Liver (tissue), 2 donors: ENCODE measurements around the gene ANKRD45.

Source experiments
- CTCF ChIP-seq: fragments of 150-350 bp; IDR thresholded peaks from 2 replicates; pipeline ENCODE4 v1.5.1; 2017; ENCODE audit warnings: improper control_type of control experiment, low read depth, low read length; ENCODE audit not compliant: missing input control
- ZBTB33 ChIP-seq: IDR thresholded peaks from 2 replicates; pipeline ENCODE4 v1.6.1; 2016; ENCODE audit warnings: antibody characterized with exemption
- donor health status: healthy.

GRCh38 chr1:173561263-173561662, 108.4 kb downstream of the ANKRD45 start:
- TF ChIP-seq ZBTB33 (no peak), CTCF (no peak)
